HL-60 (cell line): ENCODE results near the gene TMEM18.

Source experiments
- CTCF ChIP-seq: IDR thresholded peaks from one replicate; pipeline ENCODE4 v1.5.1; 2011; ENCODE audit warnings: low read length, control low read depth, inconsistent platforms; ENCODE audit not compliant: insufficient read depth
- GABPA ChIP-seq: IDR thresholded peaks from 2 replicates; pipeline ENCODE4 v1.6.1; 2012; ENCODE audit warnings: low read depth
- POLR2AphosphoS5 ChIP-seq: IDR thresholded peaks from 2 replicates; pipeline ENCODE4 v1.6.1; 2012; ENCODE audit warnings: low read depth
- REST ChIP-seq: IDR thresholded peaks from 2 replicates; pipeline ENCODE4 v1.6.1; 2012; ENCODE audit warnings: low read depth; ENCODE audit not compliant: insufficient replicate concordance
- SPI1 ChIP-seq: IDR thresholded peaks from 2 replicates; pipeline ENCODE4 v1.6.1; 2012; ENCODE audit warnings: low read depth, mild to moderate bottlenecking, borderline replicate concordance

- TF ChIP-seq CTCF: no peak
- no peak for TF ChIP-seq POLR2AphosphoS5
- no peak for TF ChIP-seq SPI1
- TF ChIP-seq GABPA: no peak
- no peak for TF ChIP-seq REST
Measured at GRCh38 chr2:635687-636621, 41.3 kb downstream of the TMEM18 start.
